HG03280 (cell line): ENCODE results near the gene ZNF292.
"Not testable (repeated sequence)": the region's sequence is repeated elsewhere in the genome, so short reads cannot be mapped to it uniquely, and the experiment has no call there.

ENCODE experiments used
- ATAC-seq: cut with Tn5 transposase; IDR thresholded peaks from one replicate; pipeline ENCODE4 v1.9.1; 2021; ENCODE audit warnings: mild to moderate bottlenecking, moderate library complexity; ENCODE audit not compliant: unreplicated experiment

The ZNF292 gene

DNA sequence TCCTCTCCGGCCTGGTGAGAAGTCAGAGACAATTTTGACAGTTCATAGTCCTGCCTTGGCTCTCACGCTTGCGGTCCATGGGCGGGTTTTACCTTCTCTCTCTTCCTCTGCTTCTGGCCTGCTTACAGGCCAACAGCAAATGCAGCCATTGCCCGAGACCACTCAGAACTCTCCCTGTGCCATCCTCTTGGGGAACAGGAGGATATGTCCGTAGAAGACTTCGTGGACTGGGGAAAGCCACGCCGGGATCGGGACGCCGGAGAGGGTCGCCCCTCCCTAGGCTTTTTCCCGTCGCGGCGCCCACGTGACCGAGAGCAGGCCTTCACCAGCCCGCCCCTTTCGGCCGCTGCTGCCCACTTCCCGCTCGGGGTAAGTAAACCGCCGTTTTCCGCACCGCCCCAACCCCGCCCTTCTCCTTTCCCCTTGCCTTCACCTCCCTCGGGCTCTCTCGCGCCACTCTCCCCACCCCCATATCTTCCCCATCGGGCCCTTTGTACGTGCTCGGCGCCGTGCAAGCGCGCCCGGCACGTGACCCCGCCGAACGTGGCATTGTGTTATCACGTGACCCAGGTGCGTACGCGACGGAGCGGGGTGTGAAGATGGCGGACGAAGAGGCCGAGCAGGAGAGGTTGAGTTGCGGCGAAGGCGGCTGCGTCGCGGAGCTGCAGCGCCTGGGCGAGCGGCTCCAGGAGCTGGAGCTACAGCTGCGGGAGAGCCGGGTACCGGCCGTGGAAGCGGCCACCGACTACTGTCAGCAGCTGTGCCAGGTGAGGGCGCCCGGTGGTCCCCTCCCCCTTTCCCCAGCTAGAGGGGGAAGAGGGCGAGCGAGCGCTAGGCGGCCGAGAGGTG lies at the start of gene ZNF292:
Gene ZNF292, plus strand, starts transcription at position 573 of the 849 bp plus-strand sequence. Its CDS starts 27 bp downstream, at position 600.
- peak; percentile 77 for ATAC-seq

DNA sequence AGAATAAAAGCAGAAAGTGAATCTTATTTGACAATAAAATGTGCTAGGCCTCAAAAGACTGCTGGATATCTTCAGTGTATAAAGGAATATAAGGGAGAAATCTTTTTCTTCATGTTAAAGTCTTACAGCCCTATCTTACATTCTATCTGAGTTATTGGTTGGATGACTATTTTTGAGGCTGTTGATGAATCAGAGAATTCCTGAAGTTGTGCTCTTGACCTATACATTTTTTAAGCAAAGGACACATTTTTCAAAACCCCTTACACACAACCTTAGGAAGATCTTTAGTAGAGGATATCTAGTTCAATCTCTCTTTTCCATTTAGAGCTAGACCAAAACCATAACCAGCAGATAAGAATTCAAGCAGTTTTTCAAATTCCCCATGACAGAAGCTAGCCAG lies 49.5 kb upstream of the ZNF292 start:
- no peak for ATAC-seq

DNA sequence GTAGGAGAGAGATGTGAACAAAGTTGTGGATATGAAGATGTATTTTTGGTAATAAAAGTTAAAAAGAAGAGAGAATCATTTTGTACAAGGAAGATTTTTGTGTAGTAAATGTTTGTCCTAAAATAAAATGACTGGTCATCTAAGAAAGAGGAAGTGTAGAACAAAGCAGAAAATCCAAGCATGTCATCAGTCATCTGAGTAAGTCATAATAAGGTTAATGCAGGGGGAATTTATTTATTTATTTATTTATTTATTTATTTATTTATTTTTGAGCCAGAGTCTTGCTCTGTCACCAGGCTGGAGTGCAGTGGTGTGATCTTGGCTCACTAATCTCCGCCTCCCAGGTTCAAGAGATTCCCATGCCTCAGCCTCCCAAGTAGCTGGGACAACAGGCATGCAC lies 44.7 kb upstream of the ZNF292 start:
- no peak for ATAC-seq

DNA sequence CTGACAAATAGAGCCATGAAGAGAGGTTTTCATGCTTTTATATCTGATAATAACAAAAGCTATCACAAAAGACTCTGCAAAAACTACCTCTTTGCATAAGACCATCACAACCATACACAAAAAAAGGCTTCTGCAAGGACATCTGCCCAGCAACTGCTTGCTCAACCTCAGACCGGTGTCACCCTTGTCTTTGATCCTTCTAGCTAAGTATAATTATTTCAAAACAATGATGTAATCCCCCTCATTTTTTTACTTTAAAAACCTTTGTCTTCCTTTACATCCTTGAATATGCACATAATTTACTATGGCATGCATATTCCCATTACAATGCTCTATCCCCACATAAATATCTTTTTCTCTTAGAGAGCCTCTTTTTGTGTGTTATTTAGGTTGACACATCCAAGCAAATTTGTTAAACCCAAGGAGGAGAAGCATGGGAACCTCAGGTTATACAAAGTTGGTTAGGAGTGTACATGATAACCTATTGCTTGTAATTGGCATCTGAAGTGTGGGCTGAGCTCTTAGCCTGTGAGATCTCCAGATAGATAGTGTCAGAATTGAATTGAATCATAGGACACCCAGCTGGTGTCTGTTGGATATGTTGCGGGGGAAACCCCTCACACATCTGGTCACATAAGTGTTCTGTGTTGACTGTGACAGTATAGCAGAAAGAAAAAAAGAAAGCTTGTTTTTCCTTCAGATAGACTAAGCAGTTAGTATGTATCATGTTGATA lies 39.8 kb upstream of the ZNF292 start:
- ATAC-seq: peak; percentile 92

DNA sequence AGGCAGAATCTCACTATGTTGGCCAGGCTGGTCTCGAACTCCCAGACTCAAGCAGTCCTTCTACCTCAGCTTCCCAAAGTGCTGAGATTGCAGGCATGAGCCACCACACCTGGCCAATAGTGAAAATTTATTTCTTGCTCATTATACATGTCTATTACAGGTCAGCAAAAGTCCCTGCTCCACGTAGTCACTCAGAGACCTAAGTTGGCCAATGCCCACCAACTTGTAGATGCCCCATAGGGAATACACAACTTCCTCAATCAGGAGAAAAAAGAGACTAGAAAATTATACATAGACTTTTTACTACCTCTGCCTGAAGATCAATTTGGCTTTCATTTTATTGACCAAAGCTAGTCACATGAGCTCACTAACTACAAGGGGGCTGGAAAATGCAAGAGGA lies 38.4 kb upstream of the ZNF292 start:
- ATAC-seq: no peak

DNA sequence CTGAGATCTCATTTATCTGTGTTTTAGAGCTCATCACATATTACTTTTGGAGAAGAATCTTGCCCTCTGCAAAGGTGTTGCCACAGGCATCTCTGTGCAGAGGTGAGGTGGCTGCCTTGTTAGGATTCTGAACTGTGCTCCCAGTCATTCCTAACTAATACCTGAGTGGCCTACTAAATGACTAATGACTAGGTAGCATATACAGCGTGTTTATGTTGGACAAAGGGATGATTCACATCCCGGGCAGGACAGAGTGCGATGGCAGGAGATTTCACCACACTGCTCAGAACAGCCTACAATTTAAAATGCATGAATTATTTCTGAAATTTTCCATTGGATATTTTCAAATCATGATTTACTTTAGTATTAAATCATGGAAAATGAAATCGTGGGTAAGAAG lies 37.3 kb upstream of the ZNF292 start:
- ATAC-seq: no peak

DNA sequence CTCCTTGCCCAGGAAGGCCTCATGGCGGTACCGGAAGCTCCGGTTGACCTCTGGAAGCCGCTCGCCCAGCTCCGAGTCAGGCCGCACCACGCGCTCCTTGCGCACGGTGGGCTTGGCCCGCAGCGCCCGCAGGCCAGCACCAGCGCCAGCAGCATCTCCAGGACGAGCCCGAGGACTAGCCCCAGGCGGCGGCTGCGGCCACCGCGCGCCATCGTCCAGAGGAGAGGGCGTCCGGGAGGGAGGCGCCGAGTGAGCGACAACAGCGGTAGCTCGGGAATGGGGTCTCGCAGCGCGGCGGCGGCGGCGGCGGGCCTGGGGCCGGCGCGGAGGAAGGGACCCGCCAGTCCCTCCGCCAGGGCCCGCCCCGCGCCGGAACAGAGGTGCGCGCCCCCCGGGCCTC lies 32.9 kb upstream of the ZNF292 start:
- no peak for ATAC-seq

DNA sequence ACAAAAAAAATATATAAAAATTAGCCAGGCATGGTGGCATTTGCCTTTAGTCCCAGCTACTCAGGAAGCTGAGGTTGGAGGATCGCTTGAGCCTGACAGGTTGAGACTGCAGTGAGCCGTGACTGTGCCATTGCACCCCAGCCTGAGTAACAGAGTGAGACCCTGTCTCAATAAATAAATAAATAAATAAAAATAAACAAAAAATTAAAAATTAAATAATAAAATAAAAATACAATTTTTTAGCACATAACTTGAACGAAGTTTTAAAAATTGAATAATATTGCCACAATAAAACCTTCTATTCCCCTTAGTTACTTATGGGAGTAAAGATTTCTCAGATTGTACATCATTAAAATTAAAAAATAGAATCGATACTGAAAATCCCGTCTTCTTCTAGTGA lies 31.3 kb upstream of the ZNF292 start:
- ATAC-seq: no peak

DNA sequence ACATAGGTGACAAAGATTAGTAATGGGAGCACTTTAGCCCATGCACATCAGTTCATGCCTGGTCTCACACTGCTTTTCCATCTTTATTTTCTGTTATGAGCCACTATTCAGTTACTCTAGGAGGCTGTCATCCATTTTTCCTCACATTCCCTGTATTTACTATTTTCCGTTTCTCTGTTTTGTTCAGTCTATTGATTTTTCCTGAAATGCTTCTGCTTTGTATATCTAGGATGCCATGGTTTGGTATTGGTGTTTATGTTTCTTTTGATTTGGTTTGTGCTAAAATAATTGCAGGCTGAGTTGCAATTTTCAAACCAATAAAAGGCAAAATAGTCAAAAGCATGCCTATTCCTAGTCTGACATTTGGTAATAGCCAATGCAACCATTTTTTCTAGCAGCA lies 28.9 kb upstream of the ZNF292 start:
- ATAC-seq: no peak

DNA sequence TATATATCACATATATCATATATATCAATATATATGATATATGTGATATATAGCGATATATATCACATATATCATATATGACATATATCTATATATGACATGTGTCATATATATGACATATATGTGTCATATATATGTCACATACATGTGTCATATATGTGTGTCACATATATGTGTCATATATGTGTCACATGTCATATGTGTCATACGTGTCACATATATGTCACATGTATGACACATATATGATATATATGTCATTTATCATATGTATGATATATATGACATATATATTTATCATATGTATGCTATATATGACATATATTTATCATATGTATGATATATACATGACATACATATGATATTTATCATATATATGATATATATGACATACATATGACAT lies 27.6 kb upstream of the ZNF292 start:
- ATAC-seq: no peak

DNA sequence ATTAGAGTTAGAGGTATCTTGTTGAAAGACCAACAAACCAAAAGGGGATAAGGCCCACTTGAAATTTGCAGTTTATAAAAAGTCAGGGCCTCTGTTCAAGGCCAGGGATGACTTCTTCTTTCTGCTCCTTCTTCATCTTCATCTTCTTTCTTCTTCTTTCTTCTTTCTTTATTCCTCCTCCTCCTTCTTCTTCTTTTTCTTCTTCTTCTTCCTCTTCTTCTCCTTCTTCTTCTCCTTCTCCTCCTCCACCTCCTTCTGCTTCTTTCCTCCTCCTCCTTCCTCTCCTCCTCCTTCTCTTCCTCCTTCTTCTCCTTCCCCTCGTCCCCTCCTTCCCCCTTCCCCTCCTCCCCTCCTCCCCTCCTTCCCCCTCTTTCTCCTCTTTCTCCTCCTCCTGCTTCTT lies 18.4 kb upstream of the ZNF292 start:
- ATAC-seq: no peak

DNA sequence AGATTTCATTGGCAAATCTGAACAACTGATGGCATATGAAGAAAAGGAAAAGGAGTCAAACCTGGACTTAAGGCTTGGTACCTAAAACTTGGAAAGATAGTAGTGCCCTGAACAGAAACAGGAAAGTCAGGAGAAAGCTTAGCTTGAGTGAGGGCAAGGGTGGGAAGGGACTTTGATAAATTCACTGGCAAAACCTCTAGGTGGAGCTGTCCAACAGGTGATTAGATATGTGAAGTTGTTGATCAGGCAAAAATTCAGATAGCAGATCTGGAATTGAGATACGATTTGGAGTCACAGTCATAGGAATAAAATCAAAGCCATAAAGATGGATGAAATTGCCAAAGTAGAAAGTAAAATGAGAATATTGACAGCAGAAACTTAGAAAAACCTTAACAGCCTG lies 16.1 kb upstream of the ZNF292 start:
- ATAC-seq: no peak

DNA sequence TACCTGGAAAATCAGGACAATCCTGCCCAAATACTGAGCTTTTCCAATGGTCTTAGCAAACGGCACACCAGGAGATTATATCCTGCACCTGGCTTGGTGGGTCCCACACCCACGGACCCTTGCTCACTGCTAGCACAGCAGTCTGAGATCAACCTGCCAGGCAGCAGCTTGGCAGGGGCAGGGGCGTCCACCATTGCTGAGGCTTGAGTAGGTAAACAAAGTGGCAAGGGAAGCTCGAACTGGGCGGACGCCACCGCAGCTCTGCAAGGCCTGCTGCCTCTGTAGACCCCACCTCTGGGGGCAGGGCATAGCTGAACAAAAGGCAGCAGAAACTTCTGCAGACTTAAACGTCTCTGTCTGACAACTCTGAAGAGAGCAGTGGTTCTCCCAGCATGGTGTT lies 15.4 kb upstream of the ZNF292 start:
- not testable (repeated sequence) for ATAC-seq

DNA sequence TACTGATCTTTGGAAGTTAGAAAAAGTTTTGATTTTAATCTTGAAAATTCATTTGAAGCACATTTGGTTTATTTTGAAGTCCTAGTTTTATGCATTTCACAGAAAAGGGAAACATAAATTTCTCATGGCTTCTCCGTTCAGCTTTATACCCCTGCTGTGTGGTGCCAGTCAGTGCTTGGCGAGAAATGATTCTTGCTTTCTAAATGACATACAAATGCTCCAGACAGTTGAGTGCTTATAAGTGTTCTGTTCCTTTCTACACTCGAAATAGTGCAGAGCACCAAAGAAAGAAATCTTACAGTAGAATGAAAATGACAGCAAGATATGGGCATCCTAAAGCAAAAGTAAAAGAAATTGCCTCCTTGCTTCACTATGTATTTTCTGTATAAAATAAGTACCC lies 9.0 kb upstream of the ZNF292 start:
- ATAC-seq: no peak

DNA sequence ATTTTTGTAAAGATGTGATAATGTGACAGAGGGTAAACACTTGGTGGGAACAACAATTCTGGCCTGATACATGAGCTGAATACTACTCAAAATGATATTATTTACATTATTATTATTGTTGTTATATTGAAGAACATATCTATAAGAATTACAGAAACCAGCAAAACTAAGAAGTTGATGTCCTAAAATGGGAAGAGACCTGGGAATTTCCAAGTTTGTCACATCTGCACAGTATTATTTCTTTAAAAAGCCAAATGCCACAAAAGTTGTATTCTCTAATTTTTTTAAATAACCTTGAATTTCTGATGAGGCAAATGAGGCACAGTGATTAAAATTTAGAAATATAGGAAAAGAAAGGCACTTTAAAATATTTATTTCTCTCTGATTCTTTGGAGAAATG lies 5.0 kb upstream of the ZNF292 start:
- ATAC-seq: no peak

DNA sequence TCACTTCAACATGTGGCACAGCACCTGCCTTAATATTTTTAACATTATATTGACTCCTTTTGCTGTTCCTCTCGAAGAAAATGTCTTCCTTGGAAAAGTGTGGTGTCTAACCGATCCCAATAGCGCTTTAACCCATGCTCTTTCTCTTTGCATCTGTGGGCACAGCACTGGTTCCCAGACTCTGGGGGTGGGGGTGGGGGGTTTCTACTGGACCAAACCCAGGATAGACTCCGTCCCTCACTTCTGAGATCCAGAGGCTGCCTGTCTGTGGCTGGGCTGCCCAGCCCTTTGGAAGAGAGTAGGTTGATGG lies 3.9 kb upstream of the ZNF292 start:
- ATAC-seq: no peak

DNA sequence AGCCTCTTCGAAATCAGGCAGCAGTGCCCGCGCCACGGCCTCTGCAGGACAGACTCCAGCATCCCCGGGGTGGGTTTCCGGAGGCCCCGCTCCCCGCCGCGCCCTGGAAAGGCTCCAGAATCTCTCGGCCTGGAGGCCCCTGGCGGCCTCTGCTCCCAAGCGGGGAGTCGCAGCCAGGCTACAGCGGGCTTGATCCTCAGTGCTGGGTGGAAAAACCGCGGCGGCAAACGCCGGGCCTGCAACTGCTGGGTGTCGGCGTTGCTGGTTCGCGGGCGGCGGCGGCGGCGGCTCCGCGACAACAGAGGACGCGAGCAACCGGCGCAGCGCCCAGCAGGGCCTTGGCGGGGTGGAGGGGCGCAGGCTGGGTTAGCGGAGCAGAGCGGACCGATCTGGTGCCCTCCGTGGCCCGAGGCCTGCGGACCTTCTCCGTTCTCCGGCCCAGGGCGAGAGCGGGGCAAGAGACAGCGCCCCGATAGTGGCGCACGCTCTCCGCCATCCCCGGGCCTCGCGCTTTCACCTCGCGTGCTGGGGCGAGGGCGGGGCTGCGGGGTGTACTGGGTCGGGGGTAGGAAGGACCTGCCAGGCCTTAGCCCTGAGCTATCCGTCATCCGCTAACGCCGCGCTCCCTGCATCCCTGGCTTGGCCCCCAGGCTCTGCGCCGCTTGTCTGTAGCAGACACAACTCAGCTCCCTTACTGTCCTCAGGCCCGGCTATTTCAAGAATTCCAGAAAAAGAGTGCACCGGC lies 3.4 kb upstream of the ZNF292 start:
- peak; percentile 33 for ATAC-seq

DNA sequence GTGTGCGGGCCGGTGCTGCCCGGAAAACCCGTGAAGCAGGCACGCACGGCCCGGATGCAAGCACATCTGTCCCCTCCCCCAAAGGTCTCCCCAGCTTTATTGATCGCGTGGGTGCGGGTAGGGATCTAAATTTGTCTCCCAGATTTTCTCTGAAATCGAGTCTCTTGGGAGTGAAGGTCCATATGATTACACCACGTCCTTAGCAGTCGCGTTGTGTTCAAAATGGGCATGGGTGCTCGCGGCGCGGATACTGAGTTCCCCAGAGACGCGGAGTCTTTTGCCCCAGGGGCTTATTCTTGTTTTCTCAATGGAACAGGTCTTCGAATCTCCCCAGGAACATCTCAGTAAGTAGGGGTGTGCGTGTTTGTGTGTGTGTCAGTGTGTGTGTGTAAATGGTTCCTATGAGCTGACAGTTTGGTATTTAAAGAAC lies 2.8 kb upstream of the ZNF292 start:
- no peak for ATAC-seq

DNA sequence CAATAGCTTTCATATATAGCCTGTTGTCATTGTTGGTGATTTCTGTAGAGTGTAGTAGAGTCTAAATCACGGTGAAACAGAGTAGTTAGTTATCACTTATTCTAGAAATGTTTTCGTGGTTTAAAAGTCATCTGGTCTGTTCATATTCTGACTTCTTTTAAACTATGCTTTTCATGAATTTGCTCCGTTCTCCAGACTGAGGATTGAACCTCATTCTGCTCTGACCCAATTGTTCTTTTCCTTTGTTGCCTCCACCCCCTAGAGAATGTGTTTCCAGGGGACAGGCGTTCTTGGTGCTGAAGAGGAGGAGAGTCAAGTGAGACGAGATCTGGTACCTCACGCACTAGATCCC lies 748 bp upstream of the ZNF292 start:
- no peak for ATAC-seq

DNA sequence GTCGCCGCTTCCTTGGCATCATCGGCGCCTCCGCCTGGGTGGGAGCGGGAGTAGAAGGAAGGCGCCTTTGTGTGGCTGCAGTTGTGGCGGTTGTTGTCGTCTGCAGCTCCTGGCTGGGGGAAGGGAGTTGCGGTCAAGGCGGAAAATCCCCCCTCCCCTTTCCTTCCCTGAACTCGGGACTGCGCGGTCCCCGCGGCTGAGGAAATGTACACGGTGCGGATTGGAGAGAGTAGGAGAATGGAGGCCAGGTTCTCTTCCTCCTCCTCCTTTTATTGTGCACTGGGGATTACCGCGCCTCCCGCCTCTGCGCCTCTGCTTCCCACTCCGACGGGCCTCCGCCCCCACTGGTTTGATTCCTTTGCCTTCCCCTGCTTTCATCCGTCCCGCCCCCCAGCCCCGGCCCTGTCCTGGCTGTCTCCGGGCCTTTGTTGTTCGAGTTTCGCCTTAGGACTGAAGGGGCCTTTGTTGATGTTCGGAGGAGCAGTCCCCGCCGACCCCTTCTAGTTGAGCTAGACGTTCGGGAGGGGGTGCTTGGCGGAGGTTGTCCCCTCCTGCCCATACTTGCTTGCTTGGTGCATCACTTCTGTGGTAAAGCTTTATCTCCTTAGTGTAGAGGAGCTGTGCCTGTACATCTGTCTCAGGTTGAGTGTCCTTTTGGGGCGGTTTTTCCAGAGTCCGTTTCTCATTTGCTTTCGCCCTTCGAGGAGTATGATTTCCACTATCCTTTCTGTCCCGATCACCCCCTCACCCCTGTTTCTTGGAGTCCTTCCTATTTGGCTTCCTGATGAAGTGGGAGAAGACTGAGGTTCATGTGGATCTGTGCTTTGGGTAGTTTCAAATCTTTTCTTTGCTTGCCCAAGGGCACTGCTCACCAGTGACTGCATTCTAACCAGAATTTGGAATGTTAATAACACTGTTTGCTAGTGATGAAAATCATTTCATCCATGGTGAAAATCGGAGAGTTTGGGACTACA lies 764 bp downstream of the ZNF292 start:
- peak; percentile 0 for ATAC-seq

DNA sequence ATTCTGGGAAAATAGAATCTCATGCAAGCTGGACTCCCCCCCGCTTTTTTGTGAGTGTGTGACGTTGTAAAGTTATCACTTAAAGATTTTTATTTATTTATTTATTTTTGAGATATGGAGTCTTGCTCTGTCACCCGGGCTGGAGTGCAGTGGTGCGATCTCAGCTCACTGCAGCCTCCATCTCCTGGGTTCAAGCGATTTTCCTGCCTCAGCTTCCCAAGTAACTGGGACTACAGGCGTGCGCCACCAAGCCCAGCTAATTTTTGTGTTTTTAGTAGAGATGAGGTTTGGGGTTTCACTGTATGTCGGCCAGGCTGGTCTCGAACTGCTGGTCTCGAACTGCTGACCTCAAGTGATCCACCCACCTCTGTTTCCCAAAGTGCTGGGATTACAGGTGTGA lies 2.2 kb downstream of the ZNF292 start:
- not testable (repeated sequence) for ATAC-seq
